ENCODE data around the gene DNMT1. TPM values are rescaled to one million over a fixed set of nuclear protein-coding genes. Genes with fewer than 3 reads are reported as not detected.

Gene DNMT1
- total RNA-seq, 4 donors from 2014 or later: 29.5 to 80.6 (median 48.4) TPM

DNA sequence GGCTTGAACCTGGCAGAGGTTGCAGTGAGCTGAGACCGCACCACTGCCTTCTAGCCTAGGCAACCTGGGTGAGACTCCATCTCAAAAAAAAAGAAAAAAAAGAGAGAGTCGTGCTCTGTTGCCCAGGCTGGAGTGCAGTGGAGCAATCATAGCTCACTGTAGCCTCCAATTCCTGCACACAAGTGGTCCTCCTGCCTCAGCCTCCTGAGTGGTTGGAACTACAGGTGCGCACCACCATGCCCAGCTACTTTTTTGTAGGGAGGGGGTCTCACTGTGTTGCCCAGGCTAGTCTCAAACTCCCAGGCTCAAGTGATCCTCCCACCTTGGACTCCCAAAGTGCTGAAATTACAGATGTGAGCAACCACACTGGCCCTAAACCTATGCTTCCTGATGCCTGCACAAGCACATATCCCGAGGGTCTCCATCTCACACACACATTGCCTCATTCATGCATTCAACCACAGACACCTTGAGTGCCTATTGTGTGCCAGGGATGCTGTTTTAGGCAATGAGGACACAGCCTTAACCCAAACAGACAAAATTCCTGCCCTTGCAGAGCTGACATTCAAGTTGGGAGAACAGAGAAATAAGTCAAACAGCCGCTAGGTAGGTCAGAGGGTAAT lies 94.5 kb downstream of the DNMT1 start:
- DNase-seq: no peak
- no peaks in the 10 kb centered on the region for H3K27me3 ChIP-seq
- H3K36me3 ChIP-seq: no peaks in the 10 kb centered on the region
- intact Hi-C loops (cut with DNase I): no loop called here
- H3K27ac ChIP-seq: no peak overlapping the region
- no peak overlapping the region for H3K4me3 ChIP-seq
- 81 to 87% methylated on average over 4 to 5 of the region's 5 CpGs for WGBS, 2 donors
- TF ChIP-seq CTCF (IDR thresholded peaks at IDR 0.05): no peak
- no peak for TF ChIP-seq POLR2A (IDR thresholded peaks at IDR 0.05)
- H3K4me1 ChIP-seq: peaks cover 9 to 28% (median 10%) of the 10 kb centered on the region in 3 donors
- no peaks in the 10 kb centered on the region for H3K9me3 ChIP-seq

- H3K4me1 ChIP-seq: peaks cover 9 to 17% (median 10%) of the 10 kb centered on the region in 3 donors
- 16 to 17% methylated on average over 12 to 16 of the region's 26 CpGs for WGBS, 2 donors
- no peaks in the 10 kb centered on the region for H3K9me3 ChIP-seq
- TF ChIP-seq POLR2A (IDR thresholded peaks at IDR 0.05): no peak
- no peak for TF ChIP-seq CTCF (IDR thresholded peaks at IDR 0.05)
- intact Hi-C loops (cut with DNase I): no loop called here
- no peaks in the 10 kb centered on the region for H3K27me3 ChIP-seq
- no peak for DNase-seq
- H3K4me3 ChIP-seq: peak overlapping the region; percentile 43 to 72 (median 56)
- H3K36me3 ChIP-seq: peaks cover 0 to 23% (median 0%) of the 10 kb centered on the region in 3 donors
- peak overlapping the region; percentile 74 to 82 (median 78) for H3K27ac ChIP-seq
Observed at GRCh38 chr19:10096615-10096963, 98.2 kb downstream of the DNMT1 start.

DNA sequence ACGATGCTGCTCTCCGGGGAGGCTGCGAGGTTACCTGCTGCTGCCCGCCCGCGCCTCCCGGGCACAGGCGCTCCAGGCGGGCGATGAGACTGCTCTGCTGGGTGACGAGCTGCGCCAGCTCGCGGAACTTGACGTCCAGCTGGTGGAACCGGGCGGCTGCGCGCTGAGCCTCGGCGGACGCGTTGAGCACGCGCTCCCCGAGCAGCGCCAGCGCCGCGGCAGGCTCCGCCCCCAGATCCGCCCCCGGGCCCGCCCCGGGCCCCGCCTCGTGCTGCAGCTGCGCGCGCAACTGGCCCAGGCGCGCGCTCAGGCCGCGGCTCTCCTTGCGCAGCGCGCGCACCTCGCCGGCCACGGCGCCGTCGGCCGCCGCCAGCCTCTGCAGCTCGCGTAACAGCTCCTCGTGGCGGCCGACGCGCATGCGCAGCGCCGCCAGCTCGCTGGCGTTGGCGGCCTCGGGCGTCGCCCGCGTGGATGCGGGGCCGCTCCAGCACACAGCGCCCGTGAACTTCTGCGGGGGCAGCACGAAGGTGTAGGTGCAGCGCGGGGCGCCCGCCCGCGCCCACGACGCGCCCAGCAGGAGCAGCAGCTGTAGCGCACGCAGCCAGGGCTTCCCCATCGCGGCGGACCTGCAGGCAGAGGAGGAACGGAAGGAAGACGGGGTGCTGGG lies 98.7 kb downstream of the DNMT1 start:
- H3K9me3 ChIP-seq: no peaks in the 10 kb centered on the region
- peak overlapping the region; percentile 43 to 72 (median 56) for H3K4me3 ChIP-seq
- peaks cover 9 to 17% (median 10%) of the 10 kb centered on the region in 3 donors for H3K4me1 ChIP-seq
- no peaks in the 10 kb centered on the region for H3K27me3 ChIP-seq
- DNase-seq: no peak
- H3K36me3 ChIP-seq: peaks cover 0 to 29% (median 0%) of the 10 kb centered on the region in 3 donors
- peak overlapping the region; percentile 74 to 86 (median 81) for H3K27ac ChIP-seq
- 4% methylated on average over 18 of the region's 97 CpGs; no CpG with 5 or more reads in 1 of the 2 donors for WGBS, 2 donors
- TF ChIP-seq POLR2A (IDR thresholded peaks at IDR 0.05) (peak in 3 of 4 donors; percentile 31 to 55 (median 49)), CTCF (IDR thresholded peaks at IDR 0.05) (peak in 2 of 6 experiments; percentile 12 to 45)
- intact Hi-C loops (cut with DNase I): no loop called here

- no peak for DNase-seq
- H3K4me3 ChIP-seq: peak overlapping the region in 3 of 4 donors; percentile 20 to 72 (median 56)
- TF ChIP-seq CTCF (IDR thresholded peaks at IDR 0.05) (no peak), POLR2A (IDR thresholded peaks at IDR 0.05) (no peak)
- H3K27ac ChIP-seq: peak overlapping the region; percentile 41 to 86 (median 81)
- intact Hi-C loops (cut with DNase I): no loop called here
- peaks cover 0 to 34% (median 0%) of the 10 kb centered on the region in 3 donors for H3K36me3 ChIP-seq
- H3K9me3 ChIP-seq: no peaks in the 10 kb centered on the region
- H3K27me3 ChIP-seq: no peaks in the 10 kb centered on the region
- H3K4me1 ChIP-seq: peaks cover 9 to 17% (median 10%) of the 10 kb centered on the region in 3 donors
- 29 to 30% methylated on average over 7 of the region's 7 CpGs for WGBS, 2 donors
Observed at GRCh38 chr19:10095622-10095947, 99.2 kb downstream of the DNMT1 start.

Data from esophagus squamous epithelium (tissue), 5 donors.